ENCODE data around the gene PPP1R1B. TPM values are rescaled to one million over a fixed set of nuclear protein-coding genes. Genes with fewer than 3 reads are reported as not detected.

PPP1R1B gene
- total RNA-seq, 1 donor from 2014 or later = not detected

- Histone ChIP-seq H3K9ac (no peak overlapping the region), H3F3A (ENCODE audit: low read depth) (peaks cover 9% of the 10 kb centered on the region), H3K27me3 (peaks cover 9% of the 10 kb centered on the region), H3K36me3 (no peaks in the 10 kb centered on the region), H4K20me1 (ENCODE audit: low read depth) (peaks cover 36% of the 10 kb centered on the region), H3K4me3 (no peak overlapping the region), H3K4me2 (no peak overlapping the region), H3K9me3 (ENCODE audit: low read depth) (no peaks in the 10 kb centered on the region), H2AFZ (replicated peaks) (no peak overlapping the region), H3K79me2 (ENCODE audit: low read depth) (no peaks in the 10 kb centered on the region), H3K4me1 (peaks cover 14% of the 10 kb centered on the region), H3K27ac (no peak overlapping the region)
- no peak overlapping the region for H3K4me3 Mint-ChIP-seq
- TF ChIP-seq EZH2phosphoT487 (IDR thresholded peaks at IDR 0.05) (no peak), EZH2 (IDR thresholded peaks at IDR 0.05) (no peak)
- TF ChIP-seq, protein P1, sequence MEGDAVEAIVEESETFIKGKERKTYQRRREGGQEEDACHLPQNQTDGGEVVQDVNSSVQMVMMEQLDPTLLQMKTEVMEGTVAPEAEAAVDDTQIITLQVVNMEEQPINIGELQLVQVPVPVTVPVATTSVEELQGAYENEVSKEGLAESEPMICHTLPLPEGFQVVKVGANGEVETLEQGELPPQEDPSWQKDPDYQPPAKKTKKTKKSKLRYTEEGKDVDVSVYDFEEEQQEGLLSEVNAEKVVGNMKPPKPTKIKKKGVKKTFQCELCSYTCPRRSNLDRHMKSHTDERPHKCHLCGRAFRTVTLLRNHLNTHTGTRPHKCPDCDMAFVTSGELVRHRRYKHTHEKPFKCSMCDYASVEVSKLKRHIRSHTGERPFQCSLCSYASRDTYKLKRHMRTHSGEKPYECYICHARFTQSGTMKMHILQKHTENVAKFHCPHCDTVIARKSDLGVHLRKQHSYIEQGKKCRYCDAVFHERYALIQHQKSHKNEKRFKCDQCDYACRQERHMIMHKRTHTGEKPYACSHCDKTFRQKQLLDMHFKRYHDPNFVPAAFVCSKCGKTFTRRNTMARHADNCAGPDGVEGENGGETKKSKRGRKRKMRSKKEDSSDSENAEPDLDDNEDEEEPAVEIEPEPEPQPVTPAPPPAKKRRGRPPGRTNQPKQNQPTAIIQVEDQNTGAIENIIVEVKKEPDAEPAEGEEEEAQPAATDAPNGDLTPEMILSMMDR (IDR thresholded peaks at IDR 0.05) = no peak
- peak; percentile 44 for DNase-seq (ENCODE audit: low spot score)
- H3K27ac Mint-ChIP-seq = no peak overlapping the region
- peaks cover 6% of the 10 kb centered on the region for H3K36me3 Mint-ChIP-seq
- peaks cover 13% of the 10 kb centered on the region for H3K4me1 Mint-ChIP-seq
- peaks cover 2% of the 10 kb centered on the region for H3K27me3 Mint-ChIP-seq (ENCODE audit: insufficient read depth, low read depth)
- no peaks in the 10 kb centered on the region for H3K9me3 Mint-ChIP-seq
These were observed 33.9 kb downstream of the PPP1R1B start for GRCh38 chr17:39660397-39661385.

- peaks cover 5% of the 10 kb centered on the region for H3K36me3 Mint-ChIP-seq
- Histone ChIP-seq H3K27me3 (peaks cover 22% of the 10 kb centered on the region), H4K20me1 (ENCODE audit: low read depth) (peaks cover 44% of the 10 kb centered on the region), H3F3A (ENCODE audit: low read depth) (peaks cover 13% of the 10 kb centered on the region), H3K4me1 (peaks cover 23% of the 10 kb centered on the region), H3K4me3 (no peak overlapping the region), H3K27ac (no peak overlapping the region), H3K9ac (no peak overlapping the region), H2AFZ (replicated peaks) (no peak overlapping the region), H3K4me2 (no peak overlapping the region), H3K79me2 (ENCODE audit: low read depth) (no peaks in the 10 kb centered on the region), H3K9me3 (ENCODE audit: low read depth) (no peaks in the 10 kb centered on the region), H3K36me3 (no peaks in the 10 kb centered on the region)
- H3K4me3 Mint-ChIP-seq = no peak overlapping the region
- peaks cover 15% of the 10 kb centered on the region for H3K4me1 Mint-ChIP-seq
- no peak for DNase-seq (ENCODE audit: low spot score)
- H3K27me3 Mint-ChIP-seq (ENCODE audit: insufficient read depth, low read depth) = peaks cover 7% of the 10 kb centered on the region
- H3K27ac Mint-ChIP-seq = no peak overlapping the region
- TF ChIP-seq EZH2phosphoT487 (IDR thresholded peaks at IDR 0.05) (no peak), EZH2 (IDR thresholded peaks at IDR 0.05) (no peak)
- TF ChIP-seq, protein P1 (IDR thresholded peaks at IDR 0.05) = no peak
- H3K9me3 Mint-ChIP-seq = no peaks in the 10 kb centered on the region
These were observed 35.2 kb downstream of the PPP1R1B start for GRCh38 chr17:39661744-39662541.

DNA sequence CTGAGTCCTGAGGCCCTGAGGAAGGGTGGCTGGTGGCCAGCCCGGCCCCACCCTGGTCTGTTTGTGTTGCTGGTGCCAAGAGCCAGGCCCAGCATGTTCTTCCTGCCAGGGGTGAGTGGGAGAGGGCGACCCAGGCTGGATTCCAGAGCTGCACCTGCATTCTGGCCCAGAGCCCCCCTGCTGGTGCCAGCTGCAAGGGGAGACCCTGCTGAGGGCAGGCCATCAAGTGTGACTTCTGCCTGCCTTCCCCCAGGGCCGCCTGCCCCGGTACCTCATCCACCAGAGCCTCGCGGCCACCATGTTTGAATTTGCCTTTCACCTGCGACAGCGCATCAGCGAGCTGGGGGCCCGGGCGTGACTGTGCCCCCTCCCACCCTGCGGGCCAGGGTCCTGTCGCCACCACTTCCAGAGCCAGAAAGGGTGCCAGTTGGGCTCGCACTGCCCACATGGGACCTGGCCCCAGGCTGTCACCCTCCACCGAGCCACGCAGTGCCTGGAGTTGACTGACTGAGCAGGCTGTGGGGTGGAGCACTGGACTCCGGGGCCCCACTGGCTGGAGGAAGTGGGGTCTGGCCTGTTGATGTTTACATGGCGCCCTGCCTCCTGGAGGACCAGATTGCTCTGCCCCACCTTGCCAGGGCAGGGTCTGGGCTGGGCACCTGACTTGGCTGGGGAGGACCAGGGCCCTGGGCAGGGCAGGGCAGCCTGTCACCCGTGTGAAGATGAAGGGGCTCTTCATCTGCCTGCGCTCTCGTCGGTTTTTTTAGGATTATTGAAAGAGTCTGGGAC is 36.0 kb downstream of the PPP1R1B start:
- no peaks in the 10 kb centered on the region for H3K36me3 ChIP-seq
- no peak overlapping the region for H3K27ac ChIP-seq
- H3K4me2 ChIP-seq = no peak overlapping the region

More for the DNA sequence above, 36.0 kb downstream of the PPP1R1B start:
- no peak overlapping the region for H3K4me3 ChIP-seq
- H2AFZ ChIP-seq (replicated peaks) = no peak overlapping the region
- Mint-ChIP-seq H3K27ac (no peak overlapping the region), H3K9me3 (no peaks in the 10 kb centered on the region), H3K4me3 (no peak overlapping the region), H3K36me3 (peaks cover 4% of the 10 kb centered on the region), H3K27me3 (ENCODE audit: insufficient read depth, low read depth) (peaks cover 10% of the 10 kb centered on the region), H3K4me1 (peaks cover 15% of the 10 kb centered on the region)
- H3K79me2 ChIP-seq (ENCODE audit: low read depth) = no peaks in the 10 kb centered on the region
- H3K4me1 ChIP-seq = peaks cover 26% of the 10 kb centered on the region
- TF ChIP-seq EZH2phosphoT487 (IDR thresholded peaks at IDR 0.05) = no peak
- no peak for TF ChIP-seq EZH2 (IDR thresholded peaks at IDR 0.05)
- TF ChIP-seq, protein P1 (IDR thresholded peaks at IDR 0.05) = no peak
- no peak for DNase-seq (ENCODE audit: low spot score)
- no peak overlapping the region for H3K9ac ChIP-seq
- H3F3A ChIP-seq (ENCODE audit: low read depth) = peaks cover 17% of the 10 kb centered on the region
- peaks cover 30% of the 10 kb centered on the region for H3K27me3 ChIP-seq
- H3K9me3 ChIP-seq (ENCODE audit: low read depth) = no peaks in the 10 kb centered on the region
- peaks cover 44% of the 10 kb centered on the region for H4K20me1 ChIP-seq (ENCODE audit: low read depth)
